NOMO-1 treated with DMSO at 0.1 percent for 48 hours (cell line): Measurements from ENCODE around the gene MTMR3.

Experiments used
- DNase-seq: peaks from one replicate; lab custom pipeline; 2025; ENCODE audit not compliant: unreplicated experiment; lab: John Stamatoyannopoulos, UW

Gene MTMR3

DNA sequence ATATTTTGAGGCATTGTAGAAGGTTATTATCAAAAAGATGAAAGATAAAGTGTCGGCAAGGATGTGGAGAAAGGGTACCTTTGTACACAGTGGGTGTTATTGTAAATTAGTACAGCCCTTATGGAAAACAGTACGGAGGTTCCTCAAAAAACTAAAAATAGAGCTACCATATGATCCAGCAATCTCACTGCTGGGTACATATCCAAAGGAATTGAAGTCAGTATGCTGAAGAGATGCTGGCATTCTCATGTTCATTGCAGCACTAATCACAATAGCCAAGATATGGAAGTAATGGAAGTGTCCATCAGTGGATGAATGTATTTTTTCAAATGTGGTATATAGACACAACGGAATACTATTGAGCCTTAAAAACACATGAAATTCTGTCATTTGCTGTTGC lies 15.1 kb upstream of the MTMR3 start:
- no peak for DNase-seq

GRCh38 chr22:29870574-29870973 lies 12.4 kb upstream of the MTMR3 start:
- no peak for DNase-seq

DNA sequence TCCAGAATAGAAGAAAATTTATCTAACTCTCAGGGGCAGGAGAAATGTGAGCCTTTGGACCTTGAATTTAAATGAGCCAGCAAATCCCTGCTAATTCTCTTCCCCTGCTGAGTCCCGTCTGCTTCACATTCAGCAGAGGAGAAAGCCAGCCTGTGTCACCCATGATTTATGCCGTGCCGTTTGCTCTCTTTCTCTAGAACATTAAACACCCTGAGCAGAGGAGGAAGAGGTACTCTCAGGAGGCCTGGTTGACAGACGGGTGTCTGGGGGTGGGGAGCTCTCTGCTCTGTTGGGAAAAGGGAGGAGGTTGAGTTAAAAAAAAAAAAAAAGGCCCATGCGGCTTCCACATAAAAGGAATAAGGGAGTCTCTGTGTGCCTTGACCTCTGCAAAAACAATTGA lies 11.3 kb upstream of the MTMR3 start:
- DNase-seq = peak; percentile 46

DNA sequence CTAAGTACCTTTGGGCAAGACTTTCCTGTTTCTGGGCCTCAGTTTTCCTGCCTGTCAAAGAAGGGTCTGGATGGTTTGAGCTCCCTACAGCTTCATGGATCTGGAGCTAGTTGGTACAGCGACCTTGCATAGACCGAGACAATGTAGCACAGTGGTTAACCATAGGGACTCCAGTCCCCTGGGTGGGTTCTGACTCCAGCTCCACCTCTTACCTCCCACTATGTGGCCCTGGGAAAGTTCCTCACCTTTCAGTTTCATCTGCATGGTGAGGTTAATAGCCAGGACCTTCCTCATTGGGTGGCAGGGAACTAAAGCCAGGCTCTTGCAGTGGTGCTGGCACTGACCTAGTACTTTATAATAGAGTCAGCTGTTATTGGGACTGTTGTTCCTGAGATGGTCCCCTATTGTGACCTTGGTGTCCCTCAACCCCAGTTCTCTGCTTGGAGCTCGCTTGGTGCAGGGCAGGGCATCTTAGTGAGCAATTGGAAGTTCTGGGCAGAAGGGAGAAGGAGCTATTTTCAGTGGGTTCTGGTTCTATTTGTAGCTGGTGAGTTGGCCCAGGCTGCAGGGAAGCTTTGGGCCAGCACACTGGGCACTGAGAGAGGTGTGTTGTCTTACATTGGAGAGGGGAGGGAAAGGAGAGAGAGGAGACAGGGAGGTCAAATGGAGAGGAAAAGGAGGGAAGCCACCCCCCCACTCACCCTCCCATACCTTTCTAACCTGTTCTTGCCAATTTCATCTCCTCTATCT lies 10.7 kb upstream of the MTMR3 start:
- no peak for DNase-seq

DNA sequence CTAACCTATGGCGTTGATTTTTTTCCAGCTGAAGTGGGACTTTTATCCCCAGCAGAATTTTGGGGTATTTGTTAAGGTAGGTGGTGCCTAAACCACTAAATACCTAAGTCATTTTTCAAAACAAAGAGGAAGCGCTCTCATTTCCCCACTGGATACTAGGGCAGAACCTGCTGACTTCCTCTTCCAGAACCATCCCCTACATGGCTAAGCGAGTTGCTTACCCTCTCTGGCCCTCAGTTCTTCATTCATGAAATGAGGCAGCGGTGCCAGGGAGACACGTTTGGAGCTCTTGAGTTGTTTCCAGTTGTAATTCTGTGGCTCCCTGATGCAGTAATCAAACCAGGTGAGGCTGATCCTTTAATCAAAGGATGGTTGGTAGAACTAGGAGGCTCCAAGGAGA lies 10.0 kb upstream of the MTMR3 start:
- DNase-seq = peak; percentile 87

DNA sequence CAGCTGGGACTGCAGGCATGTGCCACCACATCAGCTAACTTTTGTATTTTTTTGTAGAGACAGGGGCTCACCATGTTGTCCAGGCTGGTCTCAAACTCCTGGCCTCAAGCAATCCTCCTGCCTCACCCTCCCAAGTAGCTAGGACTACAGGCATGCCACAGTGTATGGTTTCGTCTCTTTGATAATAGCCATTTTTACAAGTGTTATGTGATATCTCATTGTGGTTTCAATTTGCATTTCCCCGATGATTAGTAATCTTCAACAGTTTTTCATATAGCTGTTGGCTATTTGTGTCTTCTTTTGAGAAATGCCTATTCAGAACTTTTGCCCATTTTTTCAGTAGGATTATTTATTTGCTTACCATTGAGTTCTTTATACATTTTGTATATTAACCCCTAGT lies 9.0 kb upstream of the MTMR3 start:
- no peak for DNase-seq

DNA sequence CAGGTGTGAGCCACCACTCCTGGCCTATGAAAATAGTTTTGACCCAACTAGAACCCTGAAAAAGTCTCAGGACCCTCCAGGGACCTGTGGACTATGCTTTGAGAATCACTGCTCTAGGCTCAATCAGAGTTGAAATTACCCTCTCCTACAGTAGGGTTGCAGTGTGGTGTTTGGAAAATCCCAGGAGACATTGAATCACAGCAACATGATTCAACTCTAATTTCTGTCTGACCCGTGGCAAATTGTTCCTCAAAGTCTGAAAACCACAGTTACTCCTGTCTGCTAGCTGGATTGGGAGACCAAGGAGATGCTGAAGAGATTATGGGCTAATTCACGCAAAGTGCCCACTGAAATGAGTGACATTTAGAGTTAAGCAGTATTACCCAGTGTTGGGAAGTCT lies 5.4 kb upstream of the MTMR3 start:
- DNase-seq = no peak

DNA sequence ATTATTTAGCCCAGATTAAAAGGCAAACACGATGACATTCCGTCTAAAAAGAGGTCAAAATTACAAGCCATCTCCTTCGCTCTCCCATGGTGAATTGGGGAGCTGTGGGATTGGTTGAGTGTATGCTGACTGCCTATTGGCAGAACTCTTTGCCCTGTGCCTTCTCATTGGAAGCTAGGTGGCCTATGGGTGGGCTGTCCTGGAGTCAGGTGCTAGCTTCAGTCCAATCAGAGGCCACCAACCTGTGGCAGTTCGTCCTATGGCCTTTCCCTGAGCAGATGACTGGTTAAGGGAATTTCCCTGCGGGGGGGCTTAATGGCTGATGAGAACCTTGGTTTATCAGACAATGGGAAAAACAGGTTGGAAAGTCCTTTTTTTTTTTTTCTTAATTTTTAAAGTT lies 3.2 kb upstream of the MTMR3 start:
- no peak for DNase-seq

GRCh38 chr22:29882716-29883044 lies 294 bp upstream of the MTMR3 start:
- DNase-seq = no peak

DNA sequence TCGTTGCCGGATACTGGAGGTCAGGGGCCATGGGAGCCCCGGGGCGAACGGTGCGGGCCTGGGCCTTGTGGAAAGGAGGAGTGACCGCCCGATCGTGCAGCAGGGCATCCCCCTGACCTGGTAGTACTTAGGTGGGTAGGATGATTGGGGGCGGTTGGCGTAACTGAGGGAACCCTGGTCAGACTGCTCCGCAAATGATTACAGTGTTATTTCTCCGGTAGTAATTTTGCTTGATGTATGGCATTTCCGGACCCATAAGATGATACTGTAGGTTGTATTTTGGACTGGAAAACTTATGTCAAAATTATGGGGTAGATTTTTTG lies 762 bp downstream of the MTMR3 start:
- no peak for DNase-seq

- no peak for DNase-seq
Observed at GRCh38 chr22:29885610-29886009, 2.6 kb downstream of the MTMR3 start.

DNA sequence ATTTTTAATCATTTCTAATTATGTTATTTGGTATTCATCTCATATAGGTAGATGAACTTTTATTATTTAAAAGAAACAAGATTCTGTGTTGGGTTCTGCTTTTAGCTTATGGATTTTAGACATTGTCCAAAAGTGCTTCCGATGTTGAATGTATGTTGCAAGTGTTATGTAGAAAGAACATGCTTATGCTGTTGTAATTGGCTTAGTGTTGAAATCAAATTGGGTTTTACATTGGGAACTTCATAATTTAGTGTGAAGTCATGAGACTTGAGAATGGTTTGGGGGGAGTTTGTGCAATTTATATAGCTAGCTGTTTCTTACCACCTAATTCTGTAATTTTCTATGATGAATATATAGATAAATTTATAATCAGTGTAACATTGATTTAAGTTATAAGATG lies 3.6 kb downstream of the MTMR3 start:
- DNase-seq = peak; percentile 93

DNA sequence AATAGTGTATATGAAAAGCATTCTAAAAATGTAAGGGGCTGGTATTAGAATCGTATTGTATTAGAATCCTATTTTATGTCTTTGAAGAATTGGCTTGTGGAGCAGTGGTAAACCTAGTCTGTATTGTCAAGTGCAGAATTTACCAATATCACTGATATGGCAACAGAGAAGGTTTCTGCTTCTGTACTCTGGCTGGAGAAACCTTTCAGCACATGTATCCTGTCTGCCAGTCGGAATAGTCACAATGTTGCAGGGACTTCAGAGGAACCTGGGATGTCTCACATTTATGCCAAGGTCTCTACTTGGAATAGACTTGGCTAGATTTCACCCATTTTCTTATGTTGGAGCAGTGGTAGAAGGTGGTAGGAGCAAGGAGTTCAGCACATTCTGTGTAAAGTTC lies 4.4 kb downstream of the MTMR3 start:
- DNase-seq = no peak

- no peak for DNase-seq
Observed at GRCh38 chr22:29890760-29891159, 7.8 kb downstream of the MTMR3 start.

DNA sequence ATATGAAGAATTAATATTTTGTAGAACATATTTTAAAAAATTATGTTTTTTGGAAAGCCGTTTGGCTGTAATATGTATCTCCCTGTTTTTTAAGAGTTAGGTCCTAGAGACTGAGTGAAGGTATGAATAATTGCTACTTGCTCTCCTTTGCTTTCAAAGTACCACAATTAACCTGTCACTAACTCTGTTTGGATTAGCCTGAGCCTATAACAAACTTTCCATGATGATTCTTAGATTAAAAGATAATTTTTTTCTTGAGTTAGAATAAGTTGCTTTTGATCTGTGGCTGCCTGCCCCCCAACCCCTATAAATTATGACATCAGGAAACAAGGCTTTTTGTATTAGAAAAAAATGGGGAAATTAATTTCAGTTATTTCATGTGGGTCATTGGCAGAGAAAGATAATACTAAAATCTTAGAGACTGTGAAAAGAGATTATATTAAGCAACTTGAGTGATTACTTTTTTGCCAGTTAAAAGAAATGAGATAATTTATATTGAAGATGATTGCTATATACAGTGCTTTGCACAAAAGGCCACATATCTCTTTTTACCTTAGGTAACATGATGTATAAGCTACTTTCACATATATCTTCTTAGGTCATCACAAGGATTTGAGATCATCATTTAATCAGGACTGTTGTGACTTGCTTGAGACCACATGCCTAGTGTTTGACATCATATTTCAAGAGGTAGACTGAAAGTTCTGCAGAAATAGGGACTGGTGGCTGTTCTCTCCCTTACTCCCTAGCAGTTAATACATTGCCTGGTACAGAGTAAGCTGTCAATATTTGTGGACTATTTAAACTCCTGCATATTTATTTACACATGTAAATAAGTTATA lies 9.6 kb downstream of the MTMR3 start:
- no peak for DNase-seq

DNA sequence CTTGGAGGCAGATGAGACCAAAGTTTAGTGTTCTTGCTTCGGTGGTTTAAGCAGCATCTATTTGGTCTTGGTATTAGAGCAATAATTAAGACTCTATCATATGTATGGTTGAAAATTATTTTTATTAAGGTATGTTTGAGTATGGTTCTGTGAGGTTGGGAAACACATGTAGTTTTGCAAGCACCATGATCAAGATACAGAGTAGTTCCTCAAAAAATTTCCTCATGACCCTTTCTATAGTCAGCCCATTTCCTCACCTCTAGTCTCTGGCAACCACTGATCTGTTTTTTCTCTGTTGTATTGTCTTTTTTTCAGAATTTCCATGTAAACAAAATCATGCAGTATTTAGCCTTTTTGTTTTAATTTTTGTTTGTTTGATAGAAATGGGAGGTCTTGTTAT lies 18.4 kb downstream of the MTMR3 start:
- DNase-seq = peak; percentile 89

GRCh38 chr22:29903371-29903770 lies 20.4 kb downstream of the MTMR3 start:
- no peak for DNase-seq

DNA sequence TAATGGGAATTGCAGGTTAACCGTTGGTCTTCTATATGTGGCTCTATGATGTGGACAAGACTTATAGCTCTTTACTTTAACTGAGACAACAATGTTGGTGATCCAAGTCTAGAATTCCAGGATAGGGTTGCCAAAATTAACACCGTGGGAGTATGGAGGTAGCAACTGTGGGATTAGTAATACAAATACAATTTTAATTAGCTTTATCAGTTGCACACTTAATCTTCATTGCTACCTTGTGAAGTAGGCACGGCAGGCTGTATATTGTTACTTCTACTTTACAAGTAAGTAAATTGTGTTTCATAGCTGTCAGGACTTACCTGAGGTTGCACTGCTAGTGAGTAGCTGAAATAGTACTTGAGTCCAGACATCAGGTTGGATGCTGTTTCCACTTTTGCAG lies 21.0 kb downstream of the MTMR3 start:
- no peak for DNase-seq

- peak; percentile 87 for DNase-seq
Observed at GRCh38 chr22:29907753-29908515, 25.0 kb downstream of the MTMR3 start.

GRCh38 chr22:29912141-29912540 lies 29.2 kb downstream of the MTMR3 start:
- no peak for DNase-seq

- DNase-seq = no peak
Observed at GRCh38 chr22:29912605-29913398, 29.8 kb downstream of the MTMR3 start.
